Omental fat pad (tissue), 4 donors: ENCODE results near the gene KRTAP10-10. TPM values are rescaled to one million over a fixed set of nuclear protein-coding genes. Genes with fewer than 3 reads are reported as not detected.

Source experiments
- ATAC-seq: fragments of 150-250 bp; one replicate; pipeline ENCODE4 v1.9.1; 2016; ENCODE audit warnings: mild to moderate bottlenecking, moderate library complexity; ENCODE audit not compliant: low FRiP score
- DNase-seq: peaks from one replicate; pipeline ENCODE4 v3.0.0-alpha.2; 2019; ENCODE audit warnings: low spot score
- total RNA-seq, 4 donors: library from RNA; depleted of rRNA; stranded (reverse); fragments of >200 nt; gene quantifications; one replicate each; pipeline ENCODE4 v1.1.0, GENCODE V29; 2016
- TF ChIP-seq, protein P1 (sequence below), 3 donors: fragments of 450-650 bp; IDR thresholded peaks; one replicate each; pipeline ENCODE4 v1.5.1; 2016 to 2017; ENCODE audit warnings: antibody characterized with exemption in 3 of 3, mild to moderate bottlenecking in 3 of 3, moderate library complexity in 2 of 3

The KRTAP10-10 gene
- total RNA-seq, 4 donors from 2014 or later, result not detected

DNA sequence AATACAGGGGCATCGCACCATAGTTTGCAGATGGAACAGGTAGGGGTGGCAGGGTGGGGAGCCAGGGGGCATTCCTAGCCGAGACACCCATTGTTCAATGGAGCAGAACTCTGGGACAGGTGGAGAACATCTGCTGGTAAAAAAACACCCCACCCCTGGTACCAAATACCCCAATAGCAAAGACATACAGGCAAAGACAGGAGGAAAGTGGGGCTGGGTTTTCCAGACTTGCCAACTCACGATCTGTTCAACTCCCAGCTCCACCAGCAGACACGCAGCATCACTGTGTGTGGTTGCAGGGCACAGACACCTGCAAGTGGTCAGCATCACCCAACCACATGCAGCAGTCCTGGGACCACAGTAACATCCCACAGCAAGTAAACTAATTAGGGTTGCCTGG, 25.6 kb upstream of the KRTAP10-10 start:
- TF ChIP-seq, protein P1, sequence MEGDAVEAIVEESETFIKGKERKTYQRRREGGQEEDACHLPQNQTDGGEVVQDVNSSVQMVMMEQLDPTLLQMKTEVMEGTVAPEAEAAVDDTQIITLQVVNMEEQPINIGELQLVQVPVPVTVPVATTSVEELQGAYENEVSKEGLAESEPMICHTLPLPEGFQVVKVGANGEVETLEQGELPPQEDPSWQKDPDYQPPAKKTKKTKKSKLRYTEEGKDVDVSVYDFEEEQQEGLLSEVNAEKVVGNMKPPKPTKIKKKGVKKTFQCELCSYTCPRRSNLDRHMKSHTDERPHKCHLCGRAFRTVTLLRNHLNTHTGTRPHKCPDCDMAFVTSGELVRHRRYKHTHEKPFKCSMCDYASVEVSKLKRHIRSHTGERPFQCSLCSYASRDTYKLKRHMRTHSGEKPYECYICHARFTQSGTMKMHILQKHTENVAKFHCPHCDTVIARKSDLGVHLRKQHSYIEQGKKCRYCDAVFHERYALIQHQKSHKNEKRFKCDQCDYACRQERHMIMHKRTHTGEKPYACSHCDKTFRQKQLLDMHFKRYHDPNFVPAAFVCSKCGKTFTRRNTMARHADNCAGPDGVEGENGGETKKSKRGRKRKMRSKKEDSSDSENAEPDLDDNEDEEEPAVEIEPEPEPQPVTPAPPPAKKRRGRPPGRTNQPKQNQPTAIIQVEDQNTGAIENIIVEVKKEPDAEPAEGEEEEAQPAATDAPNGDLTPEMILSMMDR (IDR thresholded peaks at IDR 0.05), result no peak
- DNase-seq, result no peak
- ATAC-seq, result no peak

DNA sequence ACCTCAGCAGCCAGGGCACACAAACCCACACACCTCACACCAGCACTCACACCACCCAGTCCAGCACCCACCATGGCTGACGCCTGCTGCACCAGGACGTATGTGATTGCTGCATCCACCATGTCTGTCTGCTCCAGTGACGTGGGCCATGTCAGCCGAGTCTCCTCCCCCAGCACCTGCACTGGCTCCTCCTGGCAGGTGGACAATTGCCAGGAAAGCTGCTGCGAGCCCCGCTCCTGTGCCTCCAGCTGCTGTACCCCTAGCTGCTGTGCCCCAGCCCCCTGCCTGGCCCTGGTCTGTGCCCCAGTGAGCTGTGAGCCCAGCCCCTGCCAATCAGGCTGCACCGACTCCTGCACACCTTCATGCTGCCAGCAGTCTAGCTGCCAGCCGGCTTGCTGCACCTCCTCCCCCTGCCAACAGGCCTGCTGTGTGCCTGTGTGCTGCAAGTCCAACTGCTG, 25.1 kb upstream of the KRTAP10-10 start, which contains the start of gene KRTAP10-8:
Gene KRTAP10-8, plus strand, starts transcription at position 51 of the 458 bp plus-strand sequence. Its CDS starts 22 bp downstream, at position 73.
- DNase-seq (no peak), ATAC-seq (no peak)
- TF ChIP-seq, protein P1 (IDR thresholded peaks at IDR 0.05), result no peak

- ATAC-seq, result no peak
- DNase-seq, result no peak
- TF ChIP-seq, protein P1 (IDR thresholded peaks at IDR 0.05), result no peak
These were observed 24.4 kb upstream of the KRTAP10-10 start for GRCh38 chr21:44612669-44613229.

GRCh38 chr21:44613386-44614155, 23.6 kb upstream of the KRTAP10-10 start:
- DNase-seq, result no peak
- ATAC-seq, result no peak
- TF ChIP-seq, protein P1 (IDR thresholded peaks at IDR 0.05), result no peak

- no peak for ATAC-seq
- TF ChIP-seq, protein P1 (IDR thresholded peaks at IDR 0.05), result no peak
These were observed 23.0 kb upstream of the KRTAP10-10 start for GRCh38 chr21:44614161-44614631.

DNA sequence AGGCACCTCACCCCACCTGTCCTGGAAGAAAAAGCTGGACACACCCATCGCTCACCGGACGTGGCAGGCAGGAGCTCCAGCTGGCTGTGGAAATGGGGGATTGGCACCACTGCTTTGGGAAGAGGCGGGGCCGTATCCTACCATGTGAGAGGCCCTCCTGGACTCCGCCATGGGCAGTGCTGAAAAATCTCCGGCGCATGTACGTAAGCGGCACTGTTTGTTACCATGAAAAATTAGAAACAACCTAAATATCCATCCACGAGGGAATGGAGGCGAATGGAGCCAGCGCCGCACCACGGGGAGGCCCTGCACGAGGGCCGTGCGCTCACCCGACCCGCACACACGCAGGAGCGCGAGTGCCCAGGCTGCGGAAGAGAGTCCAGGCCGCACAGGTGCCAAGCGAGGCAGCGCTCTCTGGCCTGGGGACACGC, 22.2 kb upstream of the KRTAP10-10 start:
- no peak for ATAC-seq
- TF ChIP-seq, protein P1 (IDR thresholded peaks at IDR 0.05), result no peak
- no peak for DNase-seq

More at GRCh38 chr21:44614161-44614631, 23.0 kb upstream of the KRTAP10-10 start:
- DNase-seq, result no peak
